Endothelial cell of umbilical vein (primary cell): Measurements from ENCODE around the gene CFP.

Experiments used
- CTCF ChIP-seq, 2 donors: IDR thresholded peaks; 1 replicate in 1 of 2; 2 replicates in 1 of 2; pipeline ENCODE4 v1.5.1; 2011; ENCODE audit warnings: low read length in 2 of 2, mild to moderate bottlenecking in 2 of 2, moderate library complexity in 2 of 2, control low read depth in 1 of 2, inconsistent platforms in 1 of 2, low read depth in 1 of 2; ENCODE audit not compliant: insufficient read depth in 1 of 2; ENCODE audit errors: extremely low read depth in 1 of 2
- EZH2 ChIP-seq: IDR thresholded peaks from 2 replicates; pipeline ENCODE4 v1.6.1; 2012; ENCODE audit warnings: borderline replicate concordance, low read depth, mild to moderate bottlenecking, moderate library complexity, low read length, inconsistent platforms; ENCODE audit not compliant: severe bottlenecking
- FOS ChIP-seq: IDR thresholded peaks from 2 replicates; pipeline ENCODE4 v1.6.1; 2011; ENCODE audit warnings: mild to moderate bottlenecking, low read length, moderate library complexity, borderline replicate concordance; ENCODE audit not compliant: insufficient read depth
- JUN ChIP-seq: IDR thresholded peaks from 2 replicates; pipeline ENCODE4 v1.6.1; 2011; ENCODE audit warnings: borderline replicate concordance, low read depth; ENCODE audit not compliant: insufficient read length, insufficient read depth
- MAX ChIP-seq: IDR thresholded peaks from 2 replicates; pipeline ENCODE4 v1.6.1; 2011; ENCODE audit not compliant: insufficient read depth, insufficient read length
- POLR2A ChIP-seq: IDR thresholded peaks from 2 replicates; pipeline ENCODE4 v1.6.1; 2012; ENCODE audit warnings: low read depth, mild to moderate bottlenecking, control low read depth, low read length
- POLR2AphosphoS5 ChIP-seq: IDR thresholded peaks from 2 replicates; pipeline ENCODE4 v1.6.1; 2012; ENCODE audit warnings: low read depth, mild to moderate bottlenecking, control low read depth, low read length, moderate library complexity; ENCODE audit not compliant: insufficient read depth

GRCh38 chrX:47625365-47625764, 4.4 kb downstream of the CFP start:
- TF ChIP-seq CTCF (IDR thresholded peaks at IDR 0.05; ENCODE audit: extremely low read depth in 1 of 2, insufficient read depth in 1 of 2, low read depth in 1 of 2, low read length in 2 of 2) (no peak), FOS (no peak), EZH2 (no peak), POLR2A (no peak), POLR2AphosphoS5 (no peak), JUN (no peak), MAX (no peak)
